SK-N-SH treated with all-trans-retinoic acid at 6 μM for 48 hours (cell line): ENCODE data around the gene RAD54L.
"Not testable (repeated sequence)": the region's sequence is repeated elsewhere in the genome, so short reads cannot be mapped to it uniquely, and the experiment has no call there.

ENCODE experiments used
- ATAC-seq: fragments of 200-7000 bp; cut with Tn5 transposase; 3 replicates; pipeline ENCODE4 v1.9.1; 2020; ENCODE audit warnings: mild to moderate bottlenecking, moderate library complexity
- ARNTL ChIP-seq: fragments of 450-650 bp; formaldehyde crosslinking; IDR thresholded peaks from 2 replicates; pipeline ENCODE4 v1.5.0; 2020; ENCODE audit warnings: low read depth, mild to moderate bottlenecking, moderate library complexity, borderline replicate concordance
- CREB5 ChIP-seq: fragments of 250-450 bp; sonication (Bioruptor Pico); IDR thresholded peaks from 2 replicates; pipeline ENCODE4 v1.5.1; 2020; ENCODE audit warnings: low read depth, mild to moderate bottlenecking, moderate library complexity
- CSRNP3 ChIP-seq: fragments of 250-450 bp; sonication (Bioruptor Pico); IDR thresholded peaks from 2 replicates; pipeline ENCODE4 v1.5.1; 2021; ENCODE audit warnings: mild to moderate bottlenecking, moderate library complexity
- ESRRG ChIP-seq: fragments of 250-450 bp; sonication (Bioruptor Pico); IDR thresholded peaks from 2 replicates; pipeline ENCODE4 v1.6.1; 2021; ENCODE audit warnings: mild to moderate bottlenecking
- GLIS3 ChIP-seq: fragments of 250-450 bp; sonication (Bioruptor Pico); IDR thresholded peaks from 2 replicates; pipeline ENCODE4 v1.5.0; 2020; ENCODE audit warnings: mild to moderate bottlenecking, moderate library complexity
- ISL1 ChIP-seq: fragments of 250-450 bp; sonication (Bioruptor Pico); IDR thresholded peaks from 2 replicates; pipeline ENCODE4 v2.1.2; 2022; ENCODE audit warnings: mild to moderate bottlenecking, moderate library complexity
- OSR1 ChIP-seq: fragments of 250-450 bp; sonication (Bioruptor Pico); IDR thresholded peaks from 2 replicates; pipeline ENCODE4 v1.8.0; 2022; ENCODE audit warnings: moderate library complexity, mild to moderate bottlenecking, inconsistent platforms
- PATZ1 ChIP-seq: fragments of 250-450 bp; sonication (Bioruptor Pico); IDR thresholded peaks from 2 replicates; pipeline ENCODE4 v1.8.0; 2020; ENCODE audit warnings: mild to moderate bottlenecking, moderate library complexity, borderline replicate concordance
- POU6F1 ChIP-seq: fragments of 250-450 bp; sonication (Bioruptor Pico); IDR thresholded peaks from 2 replicates; pipeline ENCODE4 v1.8.0; 2021; ENCODE audit warnings: low read depth, mild to moderate bottlenecking, moderate library complexity, borderline replicate concordance
- PPARA ChIP-seq: fragments of 250-450 bp; sonication (Bioruptor Pico); IDR thresholded peaks from 2 replicates; pipeline ENCODE4 v1.5.0; 2020; ENCODE audit warnings: mild to moderate bottlenecking, borderline replicate concordance
- SNAI2 ChIP-seq: fragments of 250-450 bp; sonication (Bioruptor Pico); IDR thresholded peaks from 2 replicates; pipeline ENCODE4 v1.5.0; 2020; ENCODE audit warnings: mild to moderate bottlenecking, moderate library complexity
- TCF4 ChIP-seq: fragments of 250-450 bp; sonication (Bioruptor Pico); IDR thresholded peaks from 2 replicates; pipeline ENCODE4 v1.8.0; 2021; ENCODE audit warnings: mild to moderate bottlenecking, moderate library complexity, borderline replicate concordance
- TOX ChIP-seq: fragments of 250-450 bp; sonication (Bioruptor Pico); IDR thresholded peaks from 2 replicates; pipeline ENCODE4 v1.8.0; 2021; ENCODE audit warnings: mild to moderate bottlenecking, moderate library complexity, borderline replicate concordance
- TSHZ2 ChIP-seq: fragments of 250-450 bp; sonication (Bioruptor Pico); IDR thresholded peaks from 2 replicates; pipeline ENCODE4 v1.5.0; 2020; ENCODE audit warnings: mild to moderate bottlenecking, moderate library complexity
- ZC3H10 ChIP-seq: fragments of 250-450 bp; sonication (Bioruptor Pico); IDR thresholded peaks from 2 replicates; pipeline ENCODE4 v1.5.1; 2021; ENCODE audit warnings: mild to moderate bottlenecking, moderate library complexity
- ZFP3 ChIP-seq: fragments of 250-450 bp; sonication (Bioruptor Pico); IDR thresholded peaks from 2 replicates; pipeline ENCODE4 v1.5.0; 2020; ENCODE audit warnings: mild to moderate bottlenecking, moderate library complexity
- ZNF70 ChIP-seq: fragments of 450-650 bp; formaldehyde crosslinking; IDR thresholded peaks from 2 replicates; pipeline ENCODE4 v1.5.0; 2020; ENCODE audit warnings: mild to moderate bottlenecking, moderate library complexity
- ZNF8 ChIP-seq: fragments of 450-650 bp; formaldehyde crosslinking; IDR thresholded peaks from 2 replicates; pipeline ENCODE4 v1.5.0; 2020; ENCODE audit warnings: mild to moderate bottlenecking, moderate library complexity

The RAD54L gene

GRCh38 chr1:46221749-46222148 is 25.8 kb upstream of the RAD54L start:
- no peak for ATAC-seq
- no peak for TF ChIP-seq CREB5 (CRISPR knock-in tag)
- TF ChIP-seq POU6F1 (CRISPR knock-in tag): no peak
- TF ChIP-seq ESRRG (CRISPR knock-in tag): no peak
- TF ChIP-seq ZC3H10 (CRISPR knock-in tag): no peak
- no peak for TF ChIP-seq OSR1 (CRISPR knock-in tag)
- no peak for TF ChIP-seq GLIS3 (CRISPR knock-in tag)

- ATAC-seq: not testable (repeated sequence)
Observed at GRCh38 chr1:46223055-46223454, 24.5 kb upstream of the RAD54L start.

- TF ChIP-seq SNAI2 (no peak), OSR1 (CRISPR knock-in tag) (no peak), CSRNP3 (CRISPR knock-in tag) (no peak), ISL1 (no peak), GLIS3 (CRISPR knock-in tag) (no peak), TOX (no peak), CREB5 (CRISPR knock-in tag) (no peak), ZNF8 (CRISPR knock-in tag) (no peak), ZNF70 (CRISPR knock-in tag) (no peak), PATZ1 (CRISPR knock-in tag) (no peak), ESRRG (CRISPR knock-in tag) (no peak), POU6F1 (CRISPR knock-in tag) (no peak), PPARA (no peak), TCF4 (CRISPR knock-in tag) (no peak), ZFP3 (no peak), ARNTL (CRISPR knock-in tag) (no peak), TSHZ2 (CRISPR knock-in tag) (no peak), ZC3H10 (CRISPR knock-in tag) (no peak)
- ATAC-seq: peak; percentile 99
Observed at GRCh38 chr1:46223472-46223943, 24.1 kb upstream of the RAD54L start.
